ENCODE data around the gene PSMG4.

Gene PSMG4

GRCh38 chr6:3290149-3290930 is 31.6 kb downstream of the PSMG4 start:
- no peak for DNase-seq (ENCODE audit: low spot score)

- DNase-seq (ENCODE audit: low spot score): no peak
Measured at GRCh38 chr6:3290931-3291211, 32.1 kb downstream of the PSMG4 start.

GRCh38 chr6:3291346-3291745 is 32.6 kb downstream of the PSMG4 start:
- no peak for DNase-seq (ENCODE audit: low spot score)

- no peak for DNase-seq (ENCODE audit: low spot score)
Measured at GRCh38 chr6:3291987-3292386, 33.2 kb downstream of the PSMG4 start.

GRCh38 chr6:3292431-3293197 is 33.9 kb downstream of the PSMG4 start:
- no peak for DNase-seq (ENCODE audit: low spot score)

GRCh38 chr6:3293271-3294155 is 34.8 kb downstream of the PSMG4 start:
- DNase-seq (ENCODE audit: low spot score): no peak

GRCh38 chr6:3294396-3294795 is 35.6 kb downstream of the PSMG4 start:
- DNase-seq (ENCODE audit: low spot score): no peak

- no peak for DNase-seq (ENCODE audit: low spot score)
Measured at GRCh38 chr6:3294921-3295871, 36.4 kb downstream of the PSMG4 start.

- DNase-seq (ENCODE audit: low spot score): no peak
Measured at GRCh38 chr6:3296078-3296477, 37.3 kb downstream of the PSMG4 start.

GRCh38 chr6:3296537-3296936 is 37.8 kb downstream of the PSMG4 start:
- DNase-seq (ENCODE audit: low spot score): no peak

GRCh38 chr6:3297006-3297405 is 38.3 kb downstream of the PSMG4 start:
- no peak for DNase-seq (ENCODE audit: low spot score)

- no peak for DNase-seq (ENCODE audit: low spot score)
Measured at GRCh38 chr6:3297909-3298308, 39.2 kb downstream of the PSMG4 start.

GRCh38 chr6:3299221-3299620 is 40.5 kb downstream of the PSMG4 start:
- DNase-seq (ENCODE audit: low spot score): no peak

- DNase-seq (ENCODE audit: low spot score): no peak
Measured at GRCh38 chr6:3301506-3301905, 42.8 kb downstream of the PSMG4 start.

GRCh38 chr6:3303795-3304411 is 45.2 kb downstream of the PSMG4 start:
- DNase-seq (ENCODE audit: low spot score): no peak

- DNase-seq (ENCODE audit: low spot score): no peak
Measured at GRCh38 chr6:3304500-3305215, 45.9 kb downstream of the PSMG4 start.

GRCh38 chr6:3305216-3305565 is 46.4 kb downstream of the PSMG4 start:
- no peak for DNase-seq (ENCODE audit: low spot score)

- no peak for DNase-seq (ENCODE audit: low spot score)
Measured at GRCh38 chr6:3305831-3306230, 47.1 kb downstream of the PSMG4 start.

- DNase-seq (ENCODE audit: low spot score): no peak
Measured at GRCh38 chr6:3306848-3307247, 48.1 kb downstream of the PSMG4 start.

- DNase-seq (ENCODE audit: low spot score): no peak
Measured at GRCh38 chr6:3307436-3307835, 48.7 kb downstream of the PSMG4 start.

- DNase-seq (ENCODE audit: low spot score): no peak
Measured at GRCh38 chr6:3308106-3308505, 49.4 kb downstream of the PSMG4 start.

Data from CD4-positive, alpha-beta T cell treated with Interleukin-15 for 4 hours (primary cell).